Measurements from ENCODE around the gene PNPLA2.

Gene PNPLA2

DNA sequence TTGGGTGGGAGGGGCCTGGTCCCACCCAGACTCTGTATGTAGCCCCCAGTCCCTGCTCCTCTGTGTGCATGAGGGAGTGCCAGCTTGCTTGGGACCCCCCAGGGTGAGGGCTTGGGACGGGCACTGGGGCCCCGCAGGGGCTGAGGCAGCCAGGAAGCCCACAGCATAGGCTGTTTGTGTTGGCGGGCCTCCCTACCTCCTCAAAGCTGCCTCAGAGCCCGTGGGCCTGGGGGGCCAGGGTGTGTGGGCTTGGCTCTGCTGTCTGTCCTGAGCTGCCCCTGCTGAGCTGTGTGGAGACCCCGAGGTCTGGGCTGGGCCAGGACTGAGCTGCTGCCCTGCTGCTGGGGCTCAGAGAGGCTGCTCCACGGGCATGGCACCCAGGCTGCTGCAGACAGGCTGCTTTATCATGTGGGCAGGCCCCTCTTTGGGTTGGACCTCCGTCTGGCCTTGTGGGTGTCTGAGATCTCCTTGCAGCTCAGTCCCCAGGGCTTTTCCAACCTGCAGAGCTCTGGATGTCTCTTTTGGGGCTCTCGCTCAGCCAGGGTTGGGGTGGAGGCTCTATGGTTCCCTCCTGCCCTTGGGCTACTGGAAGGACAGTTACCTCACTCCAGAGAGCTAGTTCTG, 27.3 kb downstream of the PNPLA2 start:
- peaks cover 25% of the 10 kb centered on the region for H3K4me1 Mint-ChIP-seq (ENCODE audit: low read depth)
- no peaks in the 10 kb centered on the region for H3K9me3 Mint-ChIP-seq
- H3K4me3 Mint-ChIP-seq: no peak overlapping the region
- H3K36me3 Mint-ChIP-seq (ENCODE audit: low read depth): no peaks in the 10 kb centered on the region
- H3K27ac Mint-ChIP-seq: no peak overlapping the region
- no peaks in the 10 kb centered on the region for H3K27me3 Mint-ChIP-seq

DNA sequence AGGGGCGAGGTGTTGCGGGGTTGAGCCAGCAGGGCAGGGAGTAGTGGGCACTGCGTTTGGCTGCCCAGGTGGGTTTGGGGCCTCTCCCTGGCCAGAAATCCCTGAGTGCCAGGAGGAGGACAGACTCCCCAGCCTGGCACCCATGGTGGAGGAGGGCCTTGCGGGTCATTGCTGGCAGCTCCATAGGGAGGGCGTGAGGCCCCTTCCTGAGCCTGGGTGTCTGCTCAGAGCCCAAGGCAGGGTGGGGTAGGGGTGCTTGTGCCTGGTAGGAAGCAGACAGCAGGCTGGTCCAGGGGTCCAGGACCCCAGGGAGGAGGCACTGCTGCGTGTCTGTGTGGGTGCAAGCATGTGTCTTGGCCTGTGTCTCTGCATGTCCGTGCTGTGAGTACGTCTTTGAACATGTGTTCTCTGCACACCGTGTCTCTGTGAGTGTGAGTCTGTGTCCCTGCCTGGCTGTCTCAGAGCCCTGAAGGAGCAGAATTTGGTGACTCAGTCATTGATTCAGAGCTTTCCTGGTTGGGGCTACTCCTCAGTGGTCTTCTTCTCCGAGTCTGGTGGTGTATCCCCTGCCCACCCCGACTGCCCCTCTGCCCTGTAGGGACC, 27.9 kb downstream of the PNPLA2 start:
- no peak overlapping the region for H3K27ac Mint-ChIP-seq
- H3K4me3 Mint-ChIP-seq: no peak overlapping the region
- peaks cover 19% of the 10 kb centered on the region for H3K4me1 Mint-ChIP-seq (ENCODE audit: low read depth)
- no peaks in the 10 kb centered on the region for H3K36me3 Mint-ChIP-seq (ENCODE audit: low read depth)
- H3K27me3 Mint-ChIP-seq: no peaks in the 10 kb centered on the region
- no peaks in the 10 kb centered on the region for H3K9me3 Mint-ChIP-seq

DNA sequence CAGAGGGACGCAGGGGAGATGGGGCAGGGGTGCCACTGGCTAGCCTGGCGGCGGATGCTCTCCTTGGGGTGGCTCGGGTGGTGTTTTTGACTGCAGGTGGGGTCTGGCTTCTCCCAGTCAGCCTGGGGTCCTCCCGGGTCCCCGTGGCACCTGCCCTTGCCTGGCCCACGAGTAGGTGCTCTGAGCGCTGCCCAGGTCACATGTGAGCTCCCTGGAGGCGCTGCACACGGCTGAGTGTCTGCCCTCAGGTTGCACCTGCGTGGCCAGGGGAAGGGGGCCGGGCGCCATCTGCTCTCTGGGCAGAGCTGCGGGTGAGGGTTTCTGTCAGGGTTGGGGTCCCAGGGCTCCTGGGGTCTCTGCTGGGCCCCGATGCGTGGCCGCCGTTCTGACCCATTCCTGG, 29.2 kb downstream of the PNPLA2 start:
- H3K27me3 Mint-ChIP-seq: no peaks in the 10 kb centered on the region
- H3K27ac Mint-ChIP-seq: no peak overlapping the region
- peaks cover 19% of the 10 kb centered on the region for H3K4me1 Mint-ChIP-seq (ENCODE audit: low read depth)
- H3K4me3 Mint-ChIP-seq: no peak overlapping the region
- no peaks in the 10 kb centered on the region for H3K9me3 Mint-ChIP-seq
- H3K36me3 Mint-ChIP-seq (ENCODE audit: low read depth): no peaks in the 10 kb centered on the region

DNA sequence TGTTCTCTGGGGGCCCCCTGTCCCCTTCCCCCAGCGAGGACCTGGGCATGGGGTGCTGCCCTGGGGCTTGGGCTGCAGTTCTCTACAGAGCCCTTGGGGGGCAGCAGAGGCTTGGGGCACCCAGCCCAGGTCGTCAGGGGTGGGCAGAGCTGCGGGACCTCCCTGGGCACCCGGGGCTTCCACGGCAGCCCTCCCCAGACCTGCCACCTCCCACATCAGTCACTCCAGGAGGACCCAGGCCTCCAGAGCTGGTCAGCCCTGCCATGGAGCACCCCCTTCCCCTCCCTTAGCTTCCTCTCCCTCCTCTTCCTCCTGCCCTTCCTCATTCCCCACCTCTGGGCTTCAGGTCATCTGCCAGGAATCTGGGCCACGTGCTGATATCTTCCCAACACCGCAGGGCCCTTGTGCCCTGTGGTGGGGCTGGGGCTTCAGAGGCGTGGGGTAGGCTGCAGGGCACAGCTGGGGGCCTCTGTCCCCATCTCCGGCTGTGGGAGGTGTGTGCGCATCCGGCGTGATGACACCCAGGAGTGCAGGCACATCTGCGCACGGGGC, 29.7 kb downstream of the PNPLA2 start:
- Mint-ChIP-seq H3K4me1 (ENCODE audit: low read depth) (peaks cover 17% of the 10 kb centered on the region), H3K36me3 (ENCODE audit: low read depth) (no peaks in the 10 kb centered on the region), H3K9me3 (no peaks in the 10 kb centered on the region), H3K27me3 (no peaks in the 10 kb centered on the region), H3K4me3 (peak overlapping the region; percentile 37), H3K27ac (no peak overlapping the region)

DNA sequence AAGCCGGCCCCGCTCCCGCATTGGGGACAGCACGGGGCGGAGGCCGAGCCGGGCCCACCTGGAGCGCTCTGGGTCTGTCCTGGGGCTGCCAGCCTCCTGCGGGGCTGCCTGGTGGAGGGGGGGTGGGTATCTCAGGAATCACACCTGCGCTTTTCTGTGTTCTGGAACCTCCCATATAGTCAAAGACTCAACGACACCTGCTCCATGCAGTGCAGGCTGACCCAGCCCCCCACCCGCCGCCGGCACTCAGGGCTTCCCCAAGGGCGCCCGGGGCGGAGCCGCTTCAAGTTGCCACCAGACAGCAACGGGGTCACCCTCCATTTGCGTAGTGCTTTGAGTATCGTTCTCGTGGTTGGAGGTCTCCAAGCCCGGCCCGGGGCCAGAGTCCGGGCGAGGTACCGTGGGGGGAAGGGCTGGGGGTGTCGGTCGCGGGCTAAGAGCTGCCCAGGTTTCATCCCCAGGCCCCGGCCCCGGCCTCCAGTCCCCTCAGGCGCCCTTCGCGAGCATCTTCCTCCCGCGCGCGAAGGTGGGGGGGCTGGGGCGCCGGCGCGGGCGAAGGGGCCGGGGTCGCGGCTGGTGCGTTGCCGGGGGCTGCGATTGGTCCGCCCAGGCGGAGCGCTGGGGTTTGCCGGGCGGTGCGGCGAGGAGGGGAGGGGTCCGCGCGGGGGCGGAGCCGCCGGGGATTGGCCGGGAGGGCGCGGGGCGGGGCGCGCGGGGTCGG, 30.6 kb downstream of the PNPLA2 start:
- Mint-ChIP-seq H3K27ac (no peak overlapping the region), H3K4me1 (ENCODE audit: low read depth) (peaks cover 10% of the 10 kb centered on the region), H3K36me3 (ENCODE audit: low read depth) (no peaks in the 10 kb centered on the region)

DNA sequence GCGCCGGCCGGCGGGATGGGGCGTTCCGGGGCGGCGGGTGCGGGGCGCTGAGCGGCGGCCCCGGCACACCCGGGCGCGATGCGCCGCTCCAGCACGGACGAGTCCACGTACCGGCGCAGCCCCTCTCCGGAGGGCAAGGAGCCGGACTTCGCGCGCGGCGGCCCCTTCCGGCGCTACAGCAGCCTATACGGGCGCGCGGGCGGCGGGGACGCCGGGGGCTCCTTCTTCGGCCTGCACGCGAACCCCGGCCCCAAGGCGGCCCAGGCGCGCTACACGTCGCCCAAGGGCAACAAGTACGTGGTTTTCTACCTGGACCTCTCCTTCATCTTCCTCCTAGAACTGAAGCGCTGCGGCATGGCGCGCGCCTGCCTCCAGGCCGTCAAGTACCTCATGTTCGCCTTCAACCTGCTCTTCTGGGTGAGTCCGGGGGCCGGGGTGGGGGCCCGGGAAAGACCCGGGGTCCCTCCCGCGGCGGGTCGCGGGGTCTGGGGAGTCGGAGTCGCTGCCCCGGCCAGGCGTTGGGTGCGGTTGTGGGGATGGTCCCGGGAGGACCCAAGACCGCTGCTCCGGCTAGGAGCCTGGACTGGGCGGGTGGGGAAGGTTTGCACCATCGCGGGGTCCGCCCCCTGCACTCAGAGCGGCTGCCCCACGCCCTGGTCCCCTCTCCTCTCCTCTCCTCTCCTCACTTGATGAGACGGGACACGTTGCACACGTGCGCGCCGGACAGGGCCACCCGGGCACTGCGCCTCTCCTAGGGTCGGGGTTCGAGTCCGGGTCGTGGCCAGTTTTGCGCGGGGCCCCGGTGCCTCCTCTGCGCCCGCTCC, 31.4 kb downstream of the PNPLA2 start:
- no peaks in the 10 kb centered on the region for H3K9me3 Mint-ChIP-seq
- no peaks in the 10 kb centered on the region for H3K27me3 Mint-ChIP-seq
- H3K4me3 Mint-ChIP-seq: peak overlapping the region; percentile 53
- H3K4me1 Mint-ChIP-seq (ENCODE audit: low read depth): peaks cover 5% of the 10 kb centered on the region
- H3K27ac Mint-ChIP-seq: no peak overlapping the region
- no peaks in the 10 kb centered on the region for H3K36me3 Mint-ChIP-seq (ENCODE audit: low read depth)

More for the DNA sequence above, 30.6 kb downstream of the PNPLA2 start:
- Mint-ChIP-seq H3K27me3 (no peaks in the 10 kb centered on the region), H3K9me3 (no peaks in the 10 kb centered on the region), H3K4me3 (peak overlapping the region; percentile 63)

DNA sequence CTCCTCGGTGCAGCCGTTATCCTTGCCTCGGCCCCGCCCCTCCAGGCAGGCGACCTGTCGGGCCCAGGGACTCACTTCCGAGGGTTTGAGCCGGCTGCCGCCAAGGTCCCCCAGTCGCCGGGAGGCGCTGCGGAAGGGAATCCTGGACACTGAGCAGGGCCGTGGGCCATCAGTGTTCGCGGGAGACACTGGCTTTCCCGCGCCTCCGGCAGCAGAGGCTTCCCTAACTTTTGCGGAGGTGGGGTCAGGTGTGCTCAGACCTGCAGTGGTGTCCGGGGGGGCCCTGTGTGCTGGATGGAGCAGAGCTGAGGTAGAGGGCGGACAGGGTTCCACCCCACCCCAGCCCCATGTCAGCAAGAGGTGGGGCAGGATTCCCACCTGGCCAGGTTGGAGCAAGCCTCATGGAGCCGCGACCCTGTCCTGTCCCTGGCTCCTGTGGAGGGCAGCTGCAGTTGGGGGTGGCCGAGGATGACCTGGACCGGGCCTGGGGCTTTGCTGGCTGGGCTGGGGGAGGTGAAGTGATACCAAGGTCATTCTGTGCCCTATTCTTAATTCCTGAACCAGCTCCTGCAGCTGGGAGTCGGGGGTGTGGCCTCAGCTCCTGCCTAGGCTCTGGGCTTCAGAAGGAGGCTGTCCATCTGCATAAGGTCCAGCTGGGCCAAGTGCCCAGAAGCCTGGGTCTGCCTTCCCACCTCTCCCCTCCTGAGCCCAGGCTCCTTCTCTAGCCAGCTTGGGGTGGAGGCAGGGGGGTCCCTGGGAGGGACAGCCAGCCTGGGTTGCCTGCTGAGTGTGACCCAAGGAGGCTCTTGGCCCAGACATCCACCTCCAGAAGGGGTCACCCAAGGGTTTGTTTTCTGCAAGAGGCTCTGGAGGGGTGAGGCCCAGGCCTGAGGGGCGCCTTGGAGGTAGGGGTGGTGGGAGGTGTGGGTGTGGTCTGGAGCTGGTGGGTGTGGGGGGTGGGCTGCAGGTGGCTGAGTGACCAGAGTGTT, 32.4 kb downstream of the PNPLA2 start:
- Mint-ChIP-seq H3K4me1 (ENCODE audit: low read depth) (peaks cover 5% of the 10 kb centered on the region), H3K27me3 (no peaks in the 10 kb centered on the region), H3K4me3 (no peak overlapping the region), H3K27ac (no peak overlapping the region), H3K36me3 (ENCODE audit: low read depth) (no peaks in the 10 kb centered on the region), H3K9me3 (no peaks in the 10 kb centered on the region)

DNA sequence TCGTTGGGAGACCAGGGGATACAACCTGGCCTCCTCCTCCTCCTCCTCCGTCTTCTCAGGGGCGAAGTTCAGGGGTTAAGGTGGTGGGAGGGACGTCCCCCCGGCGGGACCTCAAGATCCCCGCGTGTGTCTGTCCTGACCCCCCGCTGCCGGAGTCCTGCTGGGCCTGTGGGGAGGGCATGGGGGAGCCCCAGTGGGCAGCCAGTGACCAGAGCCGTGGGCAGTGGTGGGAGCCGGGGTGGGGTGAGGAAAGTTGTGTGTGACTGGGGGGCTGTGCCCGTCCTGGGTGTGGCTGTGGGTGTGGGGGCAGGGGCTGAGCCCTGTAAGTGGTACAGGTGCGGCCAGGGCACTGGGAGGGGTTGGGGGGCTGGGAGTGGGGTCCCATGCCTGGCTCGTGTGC, 34.0 kb downstream of the PNPLA2 start:
- Mint-ChIP-seq H3K27me3 (no peaks in the 10 kb centered on the region), H3K36me3 (ENCODE audit: low read depth) (no peaks in the 10 kb centered on the region), H3K27ac (no peak overlapping the region), H3K9me3 (no peaks in the 10 kb centered on the region), H3K4me3 (no peak overlapping the region), H3K4me1 (ENCODE audit: low read depth) (peaks cover 8% of the 10 kb centered on the region)

DNA sequence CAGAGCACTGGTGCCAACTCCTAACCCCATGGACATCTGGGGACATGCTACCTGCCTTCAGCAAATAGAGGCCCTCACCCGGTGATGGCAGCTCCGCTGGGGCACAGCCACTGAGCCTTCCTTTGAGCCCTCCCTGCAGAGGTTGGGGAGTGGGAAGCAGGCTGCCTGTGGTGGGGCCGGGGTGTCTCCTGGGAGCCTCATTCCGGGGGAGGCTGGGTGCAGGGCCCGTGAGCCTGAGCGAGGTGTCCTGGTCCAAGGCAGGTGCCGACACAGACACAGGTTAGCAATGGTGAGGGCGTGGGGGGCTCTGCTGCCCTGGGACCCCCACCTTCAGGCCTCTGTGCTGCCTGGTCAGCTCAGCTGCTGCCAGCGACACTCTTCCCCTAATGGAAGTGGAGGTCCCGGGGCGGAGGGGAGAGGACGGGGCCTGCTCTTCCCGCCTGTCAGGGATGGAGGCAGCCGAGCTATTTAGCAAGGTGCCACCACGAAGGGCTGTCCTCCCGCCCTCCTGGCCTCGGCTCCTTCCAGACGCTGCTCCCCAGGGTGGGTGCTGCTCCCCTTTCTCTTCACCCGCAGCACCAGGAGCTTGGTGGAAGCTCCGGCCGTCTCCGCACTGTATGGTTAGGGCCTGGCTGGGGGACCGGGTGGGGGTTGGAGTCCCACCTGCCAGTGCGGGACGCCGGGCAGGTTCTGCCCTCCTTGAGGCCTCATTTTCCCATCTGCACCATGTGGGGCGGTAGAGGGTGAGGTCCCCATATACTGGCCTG, 35.2 kb downstream of the PNPLA2 start:
- Mint-ChIP-seq H3K4me3 (no peak overlapping the region), H3K27ac (no peak overlapping the region), H3K9me3 (no peaks in the 10 kb centered on the region), H3K27me3 (no peaks in the 10 kb centered on the region), H3K36me3 (ENCODE audit: low read depth) (no peaks in the 10 kb centered on the region), H3K4me1 (ENCODE audit: low read depth) (peaks cover 4% of the 10 kb centered on the region)

DNA sequence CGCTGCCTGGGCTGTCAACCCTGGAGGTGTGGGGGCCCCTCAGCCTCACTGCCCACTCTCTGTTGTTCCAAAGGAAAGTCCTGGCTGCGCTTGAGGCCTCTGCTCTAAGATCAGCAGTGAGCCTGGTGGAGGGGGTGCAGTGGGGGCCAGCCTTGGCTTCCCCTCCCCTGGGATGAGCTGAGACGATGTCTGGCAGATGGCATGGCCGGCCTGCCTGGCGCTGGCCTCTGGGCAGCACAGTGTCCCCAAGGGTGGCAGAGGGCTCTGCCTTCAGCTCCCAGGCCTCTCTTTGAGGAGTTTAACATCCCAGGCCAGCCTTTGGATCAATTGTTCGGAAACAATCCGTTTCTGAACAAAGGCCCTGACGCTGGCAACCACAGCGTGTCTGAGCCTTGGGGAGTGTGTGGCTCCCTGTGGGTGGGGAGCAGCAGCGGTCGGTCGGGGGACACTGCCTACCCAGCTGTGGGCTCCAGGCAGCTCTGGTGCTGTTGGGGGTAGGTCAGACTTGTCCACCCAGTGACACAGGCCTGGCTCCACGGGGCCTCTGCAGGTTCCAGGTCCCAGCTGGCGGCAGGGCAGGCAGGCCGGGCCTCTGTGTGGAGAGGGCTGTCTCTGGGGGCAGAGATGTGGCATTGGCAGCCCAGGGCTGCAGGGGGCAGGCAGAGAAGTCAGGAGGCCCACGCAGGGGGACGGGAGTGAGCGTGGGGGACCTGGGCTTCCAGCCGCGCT, 36.1 kb downstream of the PNPLA2 start:
- no peaks in the 10 kb centered on the region for H3K9me3 Mint-ChIP-seq
- H3K4me1 Mint-ChIP-seq (ENCODE audit: low read depth): peaks cover 3% of the 10 kb centered on the region
- no peak overlapping the region for H3K27ac Mint-ChIP-seq
- H3K4me3 Mint-ChIP-seq: no peak overlapping the region
- no peaks in the 10 kb centered on the region for H3K27me3 Mint-ChIP-seq
- H3K36me3 Mint-ChIP-seq (ENCODE audit: low read depth): no peaks in the 10 kb centered on the region

DNA sequence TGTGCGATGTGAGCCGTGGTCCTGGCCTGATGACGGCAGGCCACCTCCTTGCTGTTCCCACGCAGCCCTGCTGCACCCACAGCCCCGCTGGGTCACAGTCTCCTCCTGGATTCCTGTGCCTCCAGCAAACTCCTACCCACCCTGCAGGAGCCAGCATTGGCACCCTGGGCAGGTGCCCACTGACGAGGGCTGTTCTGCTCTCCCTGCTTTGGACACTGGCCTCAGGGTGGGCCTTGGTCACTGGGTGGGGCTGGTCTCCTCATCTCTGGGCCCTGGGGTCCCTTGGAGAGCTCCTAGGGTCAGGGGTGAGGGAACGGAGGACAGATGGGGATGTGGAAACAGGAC, 36.6 kb downstream of the PNPLA2 start:
- Mint-ChIP-seq H3K27ac (no peak overlapping the region), H3K36me3 (ENCODE audit: low read depth) (no peaks in the 10 kb centered on the region)

DNA sequence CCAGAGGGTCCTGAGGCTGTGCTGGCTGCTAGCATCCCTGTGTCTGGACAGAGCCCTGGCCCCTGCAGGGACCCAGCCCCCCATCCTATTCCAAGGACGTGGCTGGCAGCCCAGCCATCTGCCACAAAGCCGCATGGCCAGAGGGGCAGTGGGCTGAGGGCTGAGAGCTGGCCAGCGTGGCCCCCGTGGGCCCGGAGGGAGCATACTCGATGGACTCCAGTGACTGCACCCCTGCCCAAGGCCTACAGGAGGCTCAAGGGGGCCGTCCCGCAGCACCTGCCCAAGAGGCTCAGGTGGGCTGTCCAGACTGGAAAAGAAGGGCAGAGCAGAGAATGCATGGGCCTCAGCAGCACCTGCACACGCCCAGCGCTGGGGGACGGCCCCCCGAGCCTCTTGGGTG, 37.1 kb downstream of the PNPLA2 start:
- Mint-ChIP-seq H3K36me3 (ENCODE audit: low read depth) (no peaks in the 10 kb centered on the region), H3K27ac (no peak overlapping the region), H3K4me3 (no peak overlapping the region), H3K9me3 (no peaks in the 10 kb centered on the region), H3K4me1 (ENCODE audit: low read depth) (peaks cover 3% of the 10 kb centered on the region), H3K27me3 (no peaks in the 10 kb centered on the region)

More for the DNA sequence above, 36.6 kb downstream of the PNPLA2 start:
- Mint-ChIP-seq H3K27me3 (no peaks in the 10 kb centered on the region), H3K9me3 (no peaks in the 10 kb centered on the region), H3K4me3 (no peak overlapping the region), H3K4me1 (ENCODE audit: low read depth) (peaks cover 3% of the 10 kb centered on the region)

DNA sequence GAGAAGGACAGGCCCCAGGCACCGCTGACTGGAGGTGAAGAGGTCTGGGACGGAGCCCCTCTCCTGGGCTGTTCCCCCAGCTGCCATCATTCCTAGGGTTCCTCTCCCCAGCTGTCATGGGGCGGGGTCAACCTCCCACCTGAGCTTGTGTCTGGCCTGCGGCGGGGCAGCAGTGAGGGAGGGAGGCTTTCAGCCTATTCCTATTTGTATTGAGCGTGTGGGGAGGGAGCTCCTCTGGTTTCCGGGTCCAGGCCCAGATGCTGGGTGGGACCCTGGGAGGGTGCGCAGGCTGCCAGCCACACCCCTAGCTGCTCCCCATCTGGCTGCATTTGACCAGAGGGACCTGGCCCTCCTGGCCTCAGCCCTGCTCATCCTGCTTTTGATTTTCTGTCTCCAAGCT, 37.7 kb downstream of the PNPLA2 start:
- Mint-ChIP-seq H3K27me3 (no peaks in the 10 kb centered on the region), H3K36me3 (ENCODE audit: low read depth) (no peaks in the 10 kb centered on the region), H3K27ac (no peak overlapping the region), H3K4me3 (no peak overlapping the region), H3K4me1 (ENCODE audit: low read depth) (peaks cover 3% of the 10 kb centered on the region), H3K9me3 (no peaks in the 10 kb centered on the region)
